ENCODE data around the gene GGT5. TPM values are rescaled to one million over a fixed set of nuclear protein-coding genes. Genes with fewer than 3 reads are reported as not detected.
"Not testable (repeated sequence)": the region's sequence is repeated elsewhere in the genome, so short reads cannot be mapped to it uniquely, and the experiment has no call there.

The GGT5 gene
- total RNA-seq, 2 donors from 2014 or later, result 41.5 to 57.8 TPM

DNA sequence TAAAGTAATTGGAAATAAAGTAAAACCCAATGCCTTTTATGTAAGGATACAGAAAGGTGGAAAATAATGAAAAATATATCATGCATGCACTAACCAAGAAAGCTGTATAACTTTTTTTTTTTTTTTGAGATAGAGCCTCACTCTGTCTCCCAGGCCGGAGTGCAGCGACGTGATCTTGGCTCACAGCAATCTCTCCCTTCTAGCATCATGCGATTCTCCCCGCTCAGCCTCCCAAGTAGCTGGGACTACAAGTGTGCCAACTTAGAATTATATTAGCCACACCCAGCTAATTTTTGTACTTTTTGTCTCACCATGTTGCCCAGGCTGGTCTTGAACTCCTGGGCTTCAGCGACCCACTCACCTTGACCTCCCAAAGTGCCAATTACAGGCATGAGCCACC, 4.5 kb downstream of the GGT5 start:
- intact Hi-C loops (cut with DNase I), result no loop called here
- DNase-seq (peak; percentile 28), ATAC-seq (no peak)

DNA sequence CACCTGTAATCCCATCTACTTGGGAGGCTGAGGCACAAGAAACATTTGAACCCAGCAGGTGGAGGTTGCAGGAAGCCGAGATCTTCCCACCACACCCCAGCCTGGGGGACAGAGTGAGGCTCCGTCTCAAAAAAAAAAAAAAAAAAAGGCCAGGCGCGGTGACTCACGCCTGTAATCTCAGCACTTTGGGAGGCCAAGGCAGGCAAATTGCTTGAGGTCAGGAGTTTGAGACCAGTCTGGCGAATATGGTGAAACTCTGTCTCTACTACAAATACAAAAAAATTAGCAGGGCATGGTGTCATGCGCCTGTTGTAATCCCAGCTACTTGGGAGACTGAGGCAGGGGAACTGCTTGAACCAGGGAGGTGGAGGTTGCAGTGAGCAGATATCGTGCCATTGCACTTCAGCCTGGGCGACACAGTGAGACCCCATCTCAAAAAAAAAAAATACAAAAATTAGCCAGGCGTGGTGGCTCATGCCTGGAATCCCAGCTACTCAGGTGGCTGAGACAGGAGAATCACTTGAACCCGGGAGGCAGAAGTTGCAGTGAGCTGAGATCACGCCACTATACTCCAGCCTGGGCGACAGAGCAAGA, 6.7 kb downstream of the GGT5 start:
- intact Hi-C loops (cut with DNase I); DNase-seq; ATAC-seq: not testable (repeated sequence)

DNA sequence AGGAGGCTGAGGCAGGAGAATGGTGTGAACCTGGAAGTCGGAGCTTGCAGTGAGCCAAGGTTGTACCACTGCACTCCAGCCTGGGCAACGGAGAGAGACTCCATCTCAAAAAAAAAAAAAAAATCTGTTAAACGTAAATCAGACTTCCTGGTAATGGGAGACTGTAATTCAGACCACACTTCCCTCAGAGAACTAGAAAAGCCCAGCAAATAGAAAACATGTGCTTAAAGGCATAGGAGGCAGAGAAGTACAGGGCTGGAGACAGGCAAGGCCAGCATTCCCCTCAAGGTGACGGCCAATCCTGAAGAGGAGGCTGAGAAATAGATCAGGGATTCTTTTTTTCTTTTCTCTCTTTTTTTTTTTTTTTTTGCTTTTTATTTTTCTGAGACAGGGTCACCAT, 8.2 kb downstream of the GGT5 start:
- intact Hi-C loops (cut with DNase I), result no loop called here
- DNase-seq, result no peak
- no peak for ATAC-seq

DNA sequence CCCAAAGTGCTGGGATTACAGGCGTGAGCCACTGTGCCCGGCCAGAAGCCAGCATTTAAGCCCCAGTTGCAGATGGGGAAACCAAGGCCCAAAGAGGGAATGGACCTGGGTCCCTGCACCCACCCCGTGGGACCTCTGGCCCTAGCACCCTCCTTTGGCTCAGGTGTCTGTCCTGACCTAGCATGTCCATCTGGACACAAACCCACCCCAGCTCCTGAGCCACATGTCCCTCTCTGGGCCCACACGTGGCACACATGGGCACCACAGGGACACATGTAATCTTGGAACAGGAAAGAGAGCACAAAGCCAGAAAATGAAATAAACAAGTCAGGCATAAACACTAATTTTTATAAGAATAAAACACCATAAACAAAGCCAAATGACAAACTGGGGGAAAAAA, 9.6 kb downstream of the GGT5 start:
- intact Hi-C loops (cut with DNase I), result no loop called here
- ATAC-seq (no peak), DNase-seq (no peak)

DNA sequence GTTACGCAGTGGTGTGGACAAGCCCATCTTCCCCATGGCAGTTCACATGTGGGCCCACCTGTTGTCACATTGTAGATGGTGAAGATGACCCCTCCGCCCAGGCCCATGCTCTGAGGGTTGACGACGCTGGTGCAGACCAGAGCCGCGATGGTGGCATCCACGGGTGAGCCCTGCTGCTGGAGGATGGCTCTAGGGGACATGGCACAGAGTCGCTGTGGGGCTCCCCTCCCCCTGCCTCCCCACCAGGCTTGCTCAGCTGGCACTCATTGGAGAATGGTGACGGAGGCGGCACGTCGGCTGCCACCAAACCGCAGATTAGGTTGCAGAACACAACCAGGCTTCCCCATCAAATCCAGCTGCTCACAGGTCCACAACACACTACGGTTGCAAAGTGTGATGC, 11.1 kb downstream of the GGT5 start:
- ATAC-seq, result no peak
- intact Hi-C loops (cut with DNase I), result no loop called here
- no peak for DNase-seq

DNA sequence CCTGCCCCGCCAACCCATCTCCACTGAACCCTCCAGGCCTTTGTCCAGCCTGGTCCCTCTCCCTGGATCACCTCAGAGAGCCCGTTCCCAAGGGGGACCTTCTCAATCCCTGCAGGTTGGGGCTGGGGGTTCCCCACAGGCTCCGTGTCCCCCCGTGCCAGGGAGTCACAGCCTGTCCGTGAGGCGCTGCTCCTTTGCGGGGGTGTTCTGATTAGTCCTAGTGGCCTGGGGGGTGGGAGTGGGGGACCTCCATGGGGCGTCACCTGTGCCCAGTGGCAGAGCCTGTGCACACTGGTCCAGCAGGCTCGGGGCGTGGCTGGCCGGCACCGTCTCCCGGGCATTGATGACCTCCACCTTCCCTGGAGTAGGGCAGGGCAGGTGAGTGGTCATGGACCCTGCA, 11.6 kb downstream of the GGT5 start:
- intact Hi-C loops (cut with DNase I), result no loop called here
- no peak for ATAC-seq

DNA sequence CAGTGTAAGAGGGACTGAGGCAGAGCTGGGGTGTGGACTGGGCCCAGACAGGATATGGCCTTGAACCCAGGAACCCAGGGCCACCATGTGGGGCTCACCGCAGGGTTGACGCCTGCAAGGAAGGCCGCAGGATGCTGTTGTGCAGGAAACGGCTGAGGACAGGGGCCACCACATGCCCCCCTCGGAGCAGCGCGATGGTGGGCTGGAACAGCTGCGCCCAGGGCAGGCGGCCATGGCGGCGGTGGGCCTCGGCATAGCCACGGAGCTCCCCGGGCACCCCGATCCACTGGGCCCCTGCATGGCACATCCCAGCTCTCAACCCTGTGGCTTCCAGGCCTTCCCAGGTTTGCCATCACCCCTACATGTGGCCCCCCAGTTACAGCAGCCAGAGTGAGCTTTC, 12.2 kb downstream of the GGT5 start:
- intact Hi-C loops (cut with DNase I), result no loop called here
- no peak for ATAC-seq
- no peak for DNase-seq

More for the DNA sequence above, 11.6 kb downstream of the GGT5 start:
- no peak for DNase-seq

DNA sequence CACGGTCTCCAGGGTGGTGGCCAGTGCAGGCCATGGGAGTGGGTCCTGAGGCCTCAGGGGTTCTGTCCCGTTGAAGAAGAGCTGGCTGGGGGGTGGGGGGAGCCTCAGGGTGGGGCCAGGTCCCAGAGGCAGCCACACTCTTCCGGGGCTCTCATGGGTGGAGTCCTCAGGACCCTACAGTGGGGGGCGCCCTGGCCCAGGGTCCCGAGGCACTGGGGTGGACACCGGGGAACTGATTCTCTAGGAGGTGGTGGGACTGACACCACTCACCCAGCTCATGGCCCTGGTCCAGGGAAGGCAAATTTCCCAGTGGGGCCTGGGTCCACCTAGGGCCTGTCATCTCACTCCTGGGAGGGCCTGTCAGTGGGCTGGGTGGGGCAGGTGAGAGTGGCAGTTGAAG, 12.8 kb downstream of the GGT5 start:
- ATAC-seq (no peak), DNase-seq (no peak)
- intact Hi-C loops (cut with DNase I), result no loop called here

DNA sequence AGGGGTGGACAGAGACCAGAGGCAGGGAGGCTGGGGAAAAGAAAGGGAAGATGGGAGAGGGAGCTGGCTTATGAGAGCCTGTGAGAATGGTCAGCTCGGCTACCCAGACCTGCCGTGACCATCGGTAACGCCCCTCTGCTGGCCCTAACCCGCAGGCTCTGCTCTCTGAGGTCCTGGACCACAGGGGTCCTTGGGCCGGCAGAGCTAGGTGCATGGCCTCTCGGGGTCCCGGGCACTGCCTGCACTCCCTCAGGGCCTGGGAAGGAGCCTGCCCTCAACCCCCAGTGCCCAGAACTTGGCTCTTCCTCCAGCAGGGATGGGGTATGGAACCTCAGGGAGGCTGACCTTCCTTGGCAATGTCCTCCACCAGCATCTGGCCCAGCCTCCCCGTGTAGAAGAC, 13.2 kb downstream of the GGT5 start:
- no peak for DNase-seq
- intact Hi-C loops (cut with DNase I), result no loop called here
- ATAC-seq, result peak in 1 of 2 donors; percentile 16

DNA sequence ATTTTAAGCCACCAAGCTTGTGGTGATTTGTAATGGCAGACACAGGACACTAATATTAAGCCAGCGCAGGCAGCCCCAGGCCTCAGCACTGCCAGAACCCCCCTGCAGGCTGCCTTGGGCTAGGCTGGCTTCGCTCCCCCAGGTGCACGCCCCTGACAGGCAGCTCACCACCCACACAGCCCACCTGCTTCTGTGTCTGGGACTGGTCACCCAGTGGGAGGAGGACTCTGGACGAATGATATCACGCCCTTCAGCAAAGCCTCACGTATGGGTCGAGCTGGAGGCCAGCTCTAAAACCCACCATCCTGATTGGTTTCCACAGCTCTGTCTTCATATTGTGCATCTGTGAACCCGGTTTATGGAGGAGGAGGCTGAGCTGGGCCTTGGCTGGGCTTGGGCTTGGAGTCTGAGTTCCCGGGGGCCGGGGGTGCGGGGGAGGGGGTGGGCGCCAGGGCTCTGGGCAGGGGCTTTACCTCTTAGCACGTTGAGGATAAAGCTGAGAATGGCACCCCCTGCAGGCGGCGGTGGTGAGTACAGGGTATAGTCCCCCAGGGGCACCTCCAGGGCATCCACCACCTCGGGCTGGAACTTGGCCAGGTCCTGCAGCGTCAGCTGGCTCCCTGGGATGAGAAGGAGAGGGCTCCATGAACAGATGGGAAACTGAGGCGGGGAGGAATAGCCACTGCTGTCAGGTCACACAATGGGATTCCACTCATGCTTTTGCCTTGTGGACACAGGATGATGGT, 13.8 kb downstream of the GGT5 start:
- ATAC-seq (peak; percentile 26 to 29), DNase-seq (peak; percentile 36)
- intact Hi-C loops (cut with DNase I), result no loop called here

DNA sequence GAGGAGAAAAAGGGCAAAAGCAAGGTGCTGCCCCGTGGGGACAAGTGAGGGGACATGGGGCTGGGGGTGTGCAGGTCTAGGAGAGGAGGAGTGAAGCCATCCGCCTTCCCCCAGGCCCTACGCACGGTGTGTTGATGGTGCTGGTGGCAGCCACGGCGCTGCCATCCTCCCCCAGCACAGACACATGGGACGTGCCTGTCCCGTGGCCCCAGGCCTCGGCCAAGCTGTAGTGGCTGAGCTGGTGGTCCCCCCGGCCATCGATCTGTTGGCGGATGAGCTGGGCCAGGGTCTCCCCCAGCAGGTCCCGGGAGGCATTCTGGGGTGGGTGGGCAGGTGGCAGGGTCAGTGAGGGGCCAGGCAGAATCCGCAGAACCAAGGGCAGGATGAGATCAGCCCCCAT, 18.9 kb downstream of the GGT5 start:
- ATAC-seq, result no peak
- no peak for DNase-seq
- intact Hi-C loops (cut with DNase I), result no loop called here

DNA sequence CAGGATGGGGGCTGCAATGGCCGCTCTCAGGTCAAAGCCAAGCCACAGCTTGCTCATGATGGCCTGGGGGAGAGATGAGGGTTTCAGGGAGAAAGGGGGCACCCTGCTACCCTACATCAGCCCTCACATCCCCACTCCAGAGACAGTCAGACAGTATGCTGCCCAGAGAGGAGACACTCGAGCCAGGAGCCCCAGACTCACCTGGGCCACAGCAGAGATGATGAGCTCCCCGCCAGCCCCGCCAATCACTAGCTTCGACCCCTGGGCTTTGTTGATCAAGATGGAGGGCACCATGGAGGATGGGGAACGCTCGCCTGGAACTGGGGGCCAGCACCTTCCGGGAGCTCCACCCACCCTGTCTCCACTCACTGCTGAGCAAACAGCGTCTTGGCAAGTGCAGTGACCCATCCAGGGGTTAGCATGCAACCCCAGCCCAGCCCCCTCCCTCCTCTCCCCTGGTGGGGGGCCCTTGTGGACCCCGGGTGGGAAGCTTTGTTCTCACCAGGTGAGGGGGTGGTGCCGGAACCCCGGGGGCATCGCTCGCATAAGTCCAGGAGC, 19.8 kb downstream of the GGT5 start:
- DNase-seq (no peak), ATAC-seq (no peak)
- intact Hi-C loops (cut with DNase I), result no loop called here

DNA sequence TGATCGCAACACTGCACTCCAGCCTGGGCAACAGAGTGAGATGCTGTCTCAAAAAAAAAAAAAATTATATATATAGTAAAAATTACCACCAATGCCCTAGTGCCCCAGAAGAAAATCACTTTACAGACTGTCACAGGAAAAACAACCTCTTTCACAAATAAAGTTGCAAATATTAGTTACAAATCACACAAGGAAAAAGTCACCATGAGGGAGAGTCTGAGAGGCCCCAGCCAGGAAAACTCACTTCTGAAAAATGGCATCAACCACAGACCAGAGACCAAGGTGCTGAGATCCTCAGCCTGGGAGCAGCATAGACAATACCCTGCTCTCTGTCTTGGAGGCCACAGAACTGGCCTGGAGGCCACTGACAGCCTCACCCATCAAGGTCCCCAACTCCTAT, 20.4 kb downstream of the GGT5 start:
- DNase-seq (no peak), ATAC-seq (no peak)
- intact Hi-C loops (cut with DNase I), result no loop called here

DNA sequence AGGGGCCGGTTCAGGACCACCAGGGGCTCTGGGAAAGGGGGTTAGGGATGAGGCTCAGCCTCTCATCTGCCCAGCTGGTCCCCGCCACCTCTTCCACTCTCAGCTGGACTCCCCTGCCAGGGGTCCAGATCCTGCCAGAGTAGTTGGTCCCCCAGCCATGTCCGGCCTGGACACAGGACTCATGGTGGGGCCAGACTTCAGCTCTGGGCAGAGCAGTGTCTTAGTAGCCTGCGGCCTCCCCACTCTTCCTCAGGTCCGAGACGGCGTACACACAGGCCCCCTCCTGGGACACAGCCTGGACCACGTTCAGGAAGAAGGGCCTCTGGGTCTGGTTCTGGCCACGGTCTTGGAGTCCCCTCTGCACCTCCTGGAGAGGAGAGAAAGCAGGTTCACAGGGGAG, 25.1 kb downstream of the GGT5 start:
- DNase-seq (no peak), ATAC-seq (no peak)
- intact Hi-C loops (cut with DNase I), result no loop called here

DNA sequence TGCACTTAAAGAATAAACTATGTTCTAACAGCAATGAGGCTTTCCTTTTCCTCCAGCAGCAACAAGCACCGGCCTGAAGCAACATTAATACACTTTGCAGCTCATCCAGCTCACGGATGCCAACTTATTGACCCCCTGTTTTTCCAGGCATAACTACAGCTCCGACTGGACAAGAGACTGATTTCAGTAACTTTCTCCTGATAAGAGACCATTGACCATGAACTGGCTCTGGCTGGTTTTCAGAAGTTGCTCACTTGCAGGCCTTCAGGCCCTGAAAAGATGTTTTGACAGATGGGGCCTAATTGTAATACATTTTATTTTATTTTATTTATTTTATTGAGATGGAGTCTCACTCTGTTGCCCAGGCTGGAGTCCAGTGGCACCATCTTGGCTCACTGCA, 27.5 kb downstream of the GGT5 start:
- intact Hi-C loops (cut with DNase I), result no loop called here
- DNase-seq (no peak), ATAC-seq (no peak)

DNA sequence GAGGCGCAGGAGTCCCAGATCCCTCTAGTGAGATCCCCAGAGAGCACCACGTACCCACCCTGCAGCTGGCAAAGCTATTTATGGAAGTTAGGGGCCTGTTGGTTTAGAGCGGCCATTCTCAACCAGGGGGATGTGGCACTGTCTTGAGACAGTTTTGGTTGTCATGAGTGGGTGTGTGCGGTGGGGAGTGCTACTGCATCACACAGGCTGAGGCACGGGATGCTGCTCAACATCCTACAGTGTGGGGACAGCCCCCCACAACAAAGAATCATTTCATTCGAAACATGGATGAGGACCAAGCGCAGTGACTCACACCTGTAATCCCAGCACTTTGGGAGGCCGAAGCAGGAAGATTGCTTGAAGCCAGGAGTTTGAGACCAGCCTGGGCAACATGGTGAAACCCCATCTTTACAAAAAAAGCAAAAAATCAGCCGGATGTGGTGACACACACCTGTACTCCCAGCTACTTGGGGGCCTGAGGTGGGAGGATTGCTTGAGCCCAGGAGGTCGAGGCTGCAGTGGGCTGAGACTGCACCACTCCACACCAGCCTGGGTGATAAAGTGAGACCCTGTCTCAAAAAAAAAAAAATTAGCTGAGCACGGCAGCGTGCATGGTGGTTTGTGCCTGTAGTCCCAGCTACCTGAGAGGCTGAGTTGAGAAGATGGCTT, 28.2 kb downstream of the GGT5 start:
- DNase-seq, result no peak
- intact Hi-C loops (cut with DNase I), result no loop called here
- no peak for ATAC-seq

DNA sequence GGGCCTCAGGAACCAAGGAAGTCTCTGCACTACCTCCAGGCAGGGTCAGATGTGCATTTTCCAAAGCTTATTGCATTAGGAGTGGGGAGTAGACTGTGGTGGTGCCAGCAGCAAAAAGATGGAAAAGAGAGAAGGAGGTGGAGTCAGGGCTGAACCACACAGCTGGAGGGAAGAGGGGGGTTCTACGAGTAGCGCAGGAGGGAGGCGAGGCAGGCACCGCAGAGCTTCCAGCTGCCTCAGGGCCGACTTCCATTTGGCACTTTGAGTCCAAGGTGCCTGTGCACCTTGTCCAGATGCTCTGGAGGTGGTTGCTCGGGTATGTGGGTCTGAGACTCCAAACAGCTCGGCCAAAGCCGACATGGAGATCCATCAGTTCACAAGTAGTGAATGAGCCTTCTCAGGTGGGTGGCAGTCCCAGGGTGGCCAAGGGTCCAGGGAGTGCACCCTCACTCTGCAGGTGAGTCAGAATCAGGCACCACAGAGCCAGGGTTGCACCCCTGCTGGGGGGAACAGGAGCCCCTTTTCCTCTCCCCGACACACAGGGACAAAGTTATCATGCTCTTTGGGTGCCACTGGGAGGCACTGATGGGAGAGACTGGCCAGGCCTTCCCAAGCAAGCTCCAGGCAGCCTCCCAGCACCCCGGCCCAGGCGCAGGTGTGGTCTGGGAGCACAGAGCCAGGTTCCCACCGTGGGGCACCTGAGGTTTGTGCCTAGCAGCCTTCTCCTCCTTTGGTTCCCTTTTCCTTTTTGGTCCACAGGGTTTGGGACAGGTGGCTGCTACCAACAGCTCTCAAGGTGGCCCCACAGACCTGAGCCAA, 30.2 kb downstream of the GGT5 start:
- intact Hi-C loops (cut with DNase I), result no loop called here
- no peak for DNase-seq
- ATAC-seq, result peak; percentile 52 to 57

DNA sequence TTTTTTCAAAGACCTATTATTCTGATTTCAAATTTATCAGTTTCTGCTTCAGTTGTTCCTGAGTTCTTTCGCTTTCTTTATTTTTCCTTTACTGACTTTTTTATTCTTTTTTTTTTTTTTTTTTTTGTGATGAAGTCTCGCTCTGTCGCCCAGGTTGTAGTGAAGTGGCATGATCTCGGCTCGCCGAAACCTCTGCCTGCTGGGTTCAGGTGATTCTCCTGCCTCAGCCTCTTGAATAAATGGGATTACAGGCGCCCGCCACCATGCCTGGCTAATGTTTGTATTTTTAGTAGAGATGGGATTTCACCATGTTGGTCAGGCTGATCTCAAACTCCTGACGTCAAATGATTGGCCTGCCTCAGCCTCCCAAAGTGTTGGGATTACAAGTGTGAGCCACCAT, 31.8 kb downstream of the GGT5 start:
- ATAC-seq; intact Hi-C loops (cut with DNase I); DNase-seq: not testable (repeated sequence)

DNA sequence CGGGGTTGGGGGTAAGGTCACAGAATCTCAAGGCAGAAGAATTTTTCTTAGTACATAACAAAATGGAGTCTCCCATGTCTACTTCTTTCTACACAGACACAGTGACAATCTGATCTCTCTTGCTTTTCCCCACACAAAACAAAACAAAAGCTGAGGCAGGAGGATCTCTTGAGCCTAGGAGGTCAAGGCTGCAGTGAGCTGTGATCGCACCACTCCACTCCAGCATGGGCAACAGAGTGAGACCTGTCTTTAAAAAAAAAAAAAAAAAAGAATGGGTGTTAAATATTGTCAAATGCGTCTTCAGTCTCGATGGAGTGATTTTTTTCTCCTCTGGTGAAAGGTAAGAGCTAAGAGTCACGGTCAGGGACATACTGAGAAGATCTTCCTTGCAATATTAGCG, 33.2 kb downstream of the GGT5 start:
- DNase-seq; ATAC-seq; intact Hi-C loops (cut with DNase I): not testable (repeated sequence)

All from left cardiac atrium (tissue), 4 donors.